Esophagus muscularis mucosa (tissue), 4 donors: Measurements from ENCODE around the gene ADCY5.

ENCODE experiments used
- CTCF ChIP-seq, 3 experiments: fragments of 200-600 bp in 2 of 3; fragments of 450-650 bp in 1 of 3; sonication (generic) in 2 of 3; IDR thresholded peaks; one replicate each; pipeline ENCODE4 v1.5.1; 2017 to 2019; ENCODE audit warnings: antibody characterized with exemption in 3 of 3, mild to moderate bottlenecking in 2 of 3, moderate library complexity in 1 of 3
- EP300 ChIP-seq: sonication (generic); formaldehyde crosslinking; IDR thresholded peaks from one replicate; pipeline ENCODE4 v1.6.1; 2017; ENCODE audit warnings: antibody characterized with exemption
- POLR2A ChIP-seq: fragments of 450-650 bp; IDR thresholded peaks from one replicate; pipeline ENCODE4 v1.6.1; 2017; ENCODE audit warnings: antibody characterized with exemption, moderate library complexity, mild to moderate bottlenecking, low read depth

DNA sequence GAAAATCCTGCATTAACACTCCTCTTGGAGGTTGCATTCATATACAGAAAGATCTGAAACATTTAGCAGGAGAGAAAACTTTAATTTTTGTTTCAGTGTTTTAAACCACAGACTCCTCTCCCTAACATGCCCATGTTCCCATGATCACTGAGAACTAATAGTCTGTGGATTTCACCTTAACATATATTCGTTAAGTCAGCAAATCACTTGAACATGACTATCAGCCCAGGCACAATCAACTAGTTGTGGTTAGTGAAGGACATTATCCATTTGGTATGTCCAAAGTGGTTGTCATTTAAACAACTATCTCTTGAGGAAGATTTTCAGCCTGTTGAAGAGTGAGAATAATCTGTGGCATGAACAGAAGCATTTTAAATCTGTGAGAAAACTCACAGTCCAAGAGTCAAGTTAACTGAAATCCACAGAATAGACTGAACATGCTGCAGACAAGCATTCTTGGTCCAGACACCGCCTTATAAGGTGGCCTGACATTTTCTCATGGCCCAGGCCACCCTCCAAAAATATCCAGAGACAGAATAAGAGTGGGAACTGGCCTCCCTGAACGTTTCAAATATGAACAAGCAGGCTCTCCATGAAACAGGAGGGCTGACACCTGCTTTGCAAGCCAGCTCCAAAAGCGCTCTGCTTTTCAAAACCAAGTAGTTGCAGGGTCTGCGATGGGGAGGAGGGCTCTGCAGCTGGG is 39.9 kb upstream of the ADCY5 start:
- no peak for TF ChIP-seq CTCF (IDR thresholded peaks at IDR 0.05)
- no peak for TF ChIP-seq EP300
- no peak for TF ChIP-seq POLR2A
